H1 (cell line): Measurements from ENCODE around the gene HNF4A.

Experiments used
- ATF3 ChIP-seq: IDR thresholded peaks from 2 replicates; pipeline ENCODE4 v1.6.1; 2011; ENCODE audit warnings: low read depth, mild to moderate bottlenecking, low read length; ENCODE audit not compliant: insufficient read depth
- CHD2 ChIP-seq: IDR thresholded peaks from 2 replicates; pipeline ENCODE4 v1.6.1; 2012; ENCODE audit warnings: low read length, improper control_type of control experiment
- CTCF ChIP-seq, 3 experiments: IDR thresholded peaks; 1 replicate in 2 of 3; 2 replicates in 1 of 3; pipeline versions ENCODE4 v1.5.1 to v1.6.1; 2011; ENCODE audit warnings: low read length in 3 of 3, mild to moderate bottlenecking in 3 of 3, inconsistent platforms in 2 of 3, low read depth in 1 of 3, moderate library complexity in 1 of 3; ENCODE audit not compliant: insufficient read depth in 1 of 3; ENCODE audit errors: control extremely low read depth in 1 of 3
- EZH2 ChIP-seq: fragments of 200-600 bp; sonication (generic); IDR thresholded peaks from 2 replicates; pipeline ENCODE4 v1.7.1; 2012; ENCODE audit warnings: low read depth, mild to moderate bottlenecking, moderate library complexity, low read length, inconsistent platforms; ENCODE audit not compliant: severe bottlenecking
- GTF2F1 ChIP-seq: IDR thresholded peaks from 2 replicates; pipeline ENCODE4 v1.6.1; 2012; ENCODE audit warnings: low read depth, low read length, improper control_type of control experiment, borderline replicate concordance
- KDM1A ChIP-seq: fragments of 200-600, 300-600 bp; sonication (generic); IDR thresholded peaks from 2 replicates; pipeline ENCODE4 v1.7.1; 2016; ENCODE audit warnings: mild to moderate bottlenecking, low read length, borderline replicate concordance
- MAFK ChIP-seq: IDR thresholded peaks from 2 replicates; pipeline ENCODE4 v1.6.1; 2012; ENCODE audit warnings: low read depth, mild to moderate bottlenecking, improper control_type of control experiment, low read length
- MAX ChIP-seq: IDR thresholded peaks from 2 replicates; pipeline ENCODE4 v1.6.1; 2012; ENCODE audit warnings: inconsistent platforms
- POLR2A ChIP-seq, 2 experiments: IDR thresholded peaks; 1 replicate in 1 of 2; 2 replicates in 1 of 2; pipeline ENCODE4 v1.6.1; 2011; ENCODE audit warnings: low read depth in 2 of 2, low read length in 2 of 2, mild to moderate bottlenecking in 2 of 2; ENCODE audit errors: control extremely low read depth in 1 of 2
- YY1 ChIP-seq: IDR thresholded peaks from 2 replicates; pipeline ENCODE4 v1.6.1; 2011; ENCODE audit warnings: low read depth, mild to moderate bottlenecking, low read length

GRCh38 chr20:44437497-44437896 is 82.0 kb downstream of the HNF4A start:
- TF ChIP-seq GTF2F1, result no peak
- no peak for TF ChIP-seq ATF3
- no peak for TF ChIP-seq POLR2A (IDR thresholded peaks at IDR 0.05; ENCODE audit: control extremely low read depth in 1 of 2, low read depth in 2 of 2, low read length in 2 of 2)
- TF ChIP-seq CTCF (IDR thresholded peaks at IDR 0.05; ENCODE audit: control extremely low read depth in 1 of 3, insufficient read depth in 1 of 3, low read depth in 1 of 3, low read length in 3 of 3), result no peak
- TF ChIP-seq EZH2, result no peak
- no peak for TF ChIP-seq MAX
- no peak for TF ChIP-seq YY1
- TF ChIP-seq KDM1A, result no peak
- TF ChIP-seq CHD2, result no peak
- TF ChIP-seq MAFK, result no peak
